Pancreas (tissue), 10 donors: Measurements from ENCODE around the gene GAS1. TPM values are rescaled to one million over a fixed set of nuclear protein-coding genes. Genes with fewer than 3 reads are reported as not detected.

ENCODE experiments used
- ATAC-seq, 4 donors: fragments of 200-7000 bp; cut with Tn5 transposase; one replicate each; pipeline versions ENCODE4 v1.8.0 to v1.9.1; 2020; ENCODE audit warnings: mild to moderate bottlenecking in 4 of 4, moderate library complexity in 4 of 4
- DNase-seq, 6 donors: peaks; one replicate each; pipeline ENCODE4 v3.0.0-alpha.2; 2020
- FAIRE-seq: peaks from 2 replicates; lab custom pipeline; 2012; peaks lifted over from hg19 to GRCh38; lab: Jason Lieb, UNC
- H3K27ac ChIP-seq, 4 donors: fragments of 200-600 bp; sonication (generic); 1 replicate in 3 of 4; 2 replicates in 1 of 4; pipeline versions ENCODE4 v1.5.0 to v1.8.0; 2020
- H3K27me3 ChIP-seq, 4 donors: fragments of 200-600 bp; one replicate each; pipeline ENCODE4 v1.8.0; 2021
- H3K36me3 ChIP-seq, 3 donors: fragments of 200-600 bp; sonication (generic) in 1 of 3; one replicate each; pipeline versions ENCODE4 v1.5.0 to v1.8.0; 2020 to 2021
- H3K4me1 ChIP-seq, 3 donors: fragments of 200-600 bp; one replicate each; pipeline ENCODE4 v1.8.0; 2021
- H3K4me3 ChIP-seq, 4 donors: fragments of 200-600 bp; sonication (generic) in 2 of 4; one replicate each; pipeline versions ENCODE4 v1.5.0 to v1.8.0; 2020 to 2021
- H3K9me3 ChIP-seq, 4 donors: fragments of 200-600 bp; one replicate each; pipeline ENCODE4 v1.8.0; 2021
- WGBS, 2 donors: extraction: QIAGEN DNeasy Blood & Tissue Kit; methylation state at CpG; one replicate each; pipeline ENCODE4 v1.1.7; 2013; 5-methylcytosine and 5-hydroxymethylcytosine counted together
- intact Hi-C, 3 donors: fragments of 100-400 bp; cut with DNase I; formaldehyde crosslinking; loops; one replicate each; pipeline versions ENCODE4 v1.11.1 to v1.14.2; 2022
- polyA plus RNA-seq, 2 donors: library from polyadenylated mRNA; stranded (reverse); fragments of 200-250 nt; gene quantifications; one replicate each; pipeline ENCODE4 v1.2.3, GENCODE V29; 2013
- total RNA-seq, 6 donors: library from RNA; stranded (reverse); fragmentation: NEBNext Ultra II Directional in 4 of 6; extraction: Animal tissue kit (Norgen Biotek cat#: 25700) in 4 of 6; gene quantifications; one replicate each; pipeline versions ENCODE4 v1.2.1 to v1.2.4, GENCODE V29; 2021 to 2023
- TF ChIP-seq, protein P1 (sequence below), 4 donors: fragments of 200-600 bp; sonication (generic) in 3 of 4; IDR thresholded peaks; one replicate each; pipeline versions ENCODE4 v1.5.0 to v1.8.0; 2021; ENCODE audit warnings: antibody characterized with exemption in 4 of 4
- donor health status: healthy with polysubstance abuse.
- donor health status: DM: no; HTN: no; CAD: no; lungs with moderate emphysema.
- donor health status: DM: no; HTN: no; CAD: no.
- donor health status: control.
- donor health status: control.
- donor health status: Bipolar disorder and iron deficiency.
- donor health status: DM: yes; HTN: yes; CAD: no.
- donor health status: DM: no; HTN: no; CAD: no.
- donor health status: DM: no; HTN: no; CAD: no.
- donor health status: DM: yes; HTN: yes; CAD: no.

Gene GAS1
- total and polyA plus RNA-seq, 8 donors: 3.6 to 16.7 (median 7.2) TPM

DNA sequence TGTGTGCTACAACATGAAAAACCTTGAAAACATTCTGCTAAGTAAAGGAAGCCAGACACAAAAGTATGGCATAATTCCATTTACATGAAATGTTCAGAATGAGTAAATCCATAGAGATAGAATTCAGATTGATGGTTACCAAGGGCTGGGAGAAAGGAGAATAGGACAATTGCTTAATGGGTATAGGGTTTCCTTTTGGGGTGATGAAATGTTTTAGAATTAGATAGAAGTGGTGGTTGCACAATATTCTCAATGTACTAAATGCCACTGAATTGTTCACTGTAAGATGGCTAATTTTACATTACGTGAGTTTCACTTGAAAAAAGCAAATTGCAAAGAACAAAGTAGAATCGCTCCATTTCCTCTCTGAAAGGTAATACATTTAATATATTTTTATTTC lies 43.0 kb upstream of the GAS1 start:
- no peak overlapping the region for H3K4me3 ChIP-seq
- no peak for DNase-seq
- ATAC-seq: no peak
- H3K4me1 ChIP-seq: peaks cover 0 to 5% (median 0%) of the 10 kb centered on the region in 3 donors
- intact Hi-C loops: no loop called here
- TF ChIP-seq, protein P1, sequence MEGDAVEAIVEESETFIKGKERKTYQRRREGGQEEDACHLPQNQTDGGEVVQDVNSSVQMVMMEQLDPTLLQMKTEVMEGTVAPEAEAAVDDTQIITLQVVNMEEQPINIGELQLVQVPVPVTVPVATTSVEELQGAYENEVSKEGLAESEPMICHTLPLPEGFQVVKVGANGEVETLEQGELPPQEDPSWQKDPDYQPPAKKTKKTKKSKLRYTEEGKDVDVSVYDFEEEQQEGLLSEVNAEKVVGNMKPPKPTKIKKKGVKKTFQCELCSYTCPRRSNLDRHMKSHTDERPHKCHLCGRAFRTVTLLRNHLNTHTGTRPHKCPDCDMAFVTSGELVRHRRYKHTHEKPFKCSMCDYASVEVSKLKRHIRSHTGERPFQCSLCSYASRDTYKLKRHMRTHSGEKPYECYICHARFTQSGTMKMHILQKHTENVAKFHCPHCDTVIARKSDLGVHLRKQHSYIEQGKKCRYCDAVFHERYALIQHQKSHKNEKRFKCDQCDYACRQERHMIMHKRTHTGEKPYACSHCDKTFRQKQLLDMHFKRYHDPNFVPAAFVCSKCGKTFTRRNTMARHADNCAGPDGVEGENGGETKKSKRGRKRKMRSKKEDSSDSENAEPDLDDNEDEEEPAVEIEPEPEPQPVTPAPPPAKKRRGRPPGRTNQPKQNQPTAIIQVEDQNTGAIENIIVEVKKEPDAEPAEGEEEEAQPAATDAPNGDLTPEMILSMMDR (IDR thresholded peaks at IDR 0.05): no peak
- H3K27ac ChIP-seq: no peak overlapping the region
- FAIRE-seq: no peak
- 93 to 100% methylated on average over 2 of the region's 2 CpGs for WGBS, 2 donors
- H3K27me3 ChIP-seq: no peaks in the 10 kb centered on the region
- H3K36me3 ChIP-seq: no peaks in the 10 kb centered on the region
- no peaks in the 10 kb centered on the region for H3K9me3 ChIP-seq

DNA sequence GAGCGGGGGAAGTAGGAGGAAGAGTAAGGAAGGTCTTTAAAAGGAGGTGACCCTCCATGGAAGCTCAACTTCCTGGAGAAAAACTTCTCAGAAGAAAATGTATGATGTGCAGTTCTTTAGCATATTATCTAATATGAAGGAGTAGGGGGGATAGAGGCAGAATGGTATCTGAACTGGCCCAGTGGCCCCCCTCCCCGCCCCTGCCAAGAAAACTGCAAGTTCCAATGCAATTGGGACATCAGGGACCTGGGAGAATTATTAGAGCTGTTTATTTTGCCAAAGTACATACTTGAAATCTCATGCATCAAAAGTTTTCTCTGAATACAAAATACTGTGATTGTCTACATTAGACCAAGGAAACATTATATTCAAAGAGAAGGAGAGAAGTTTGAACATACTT lies 40.6 kb upstream of the GAS1 start:
- ATAC-seq (no peak), FAIRE-seq (no peak), DNase-seq (no peak)
- Histone ChIP-seq H3K9me3 (no peaks in the 10 kb centered on the region), H3K27ac (no peak overlapping the region), H3K4me1 (peaks cover 0 to 6% (median 4%) of the 10 kb centered on the region in 3 donors), H3K27me3 (no peaks in the 10 kb centered on the region), H3K36me3 (no peaks in the 10 kb centered on the region), H3K4me3 (no peak overlapping the region)
- 88 to 90% methylated on average over 2 of the region's 2 CpGs for WGBS, 2 donors
- TF ChIP-seq, protein P1 (IDR thresholded peaks at IDR 0.05): no peak
- intact Hi-C loops: no loop called here

DNA sequence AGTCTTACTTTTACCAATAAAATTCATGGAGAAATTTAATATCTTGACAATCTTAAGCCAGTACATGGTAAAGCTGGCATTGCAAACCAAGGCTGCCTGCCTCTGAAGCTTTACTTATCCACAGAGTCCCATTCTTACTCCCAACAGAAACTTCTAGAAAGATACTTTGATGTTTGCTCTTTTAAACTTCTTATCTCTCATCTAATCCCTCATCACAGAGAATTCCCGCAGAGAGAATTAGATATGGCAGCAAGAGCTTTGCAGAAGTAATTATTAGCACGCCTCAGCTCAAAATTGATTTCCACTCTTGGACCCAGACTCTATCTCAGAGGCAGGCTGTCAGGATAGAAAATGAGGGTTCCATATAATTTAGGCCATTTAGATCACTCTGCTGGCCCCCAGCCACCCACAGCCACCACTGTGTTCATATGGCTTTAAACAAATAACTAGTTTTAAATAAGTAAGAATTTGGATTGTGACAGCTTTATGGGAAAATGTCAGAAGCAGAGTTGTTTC lies 37.9 kb upstream of the GAS1 start:
- Histone ChIP-seq H3K9me3 (no peaks in the 10 kb centered on the region), H3K4me3 (no peak overlapping the region), H3K36me3 (no peaks in the 10 kb centered on the region), H3K4me1 (peaks cover 0 to 6% (median 4%) of the 10 kb centered on the region in 3 donors), H3K27ac (no peak overlapping the region), H3K27me3 (no peaks in the 10 kb centered on the region)
- WGBS, 2 donors: 60 to 70% methylated on average over 2 of the region's 2 CpGs
- intact Hi-C loops: no loop called here
- TF ChIP-seq, protein P1 (IDR thresholded peaks at IDR 0.05): no peak
- ATAC-seq: no peak
- no peak for DNase-seq
- no peak for FAIRE-seq

DNA sequence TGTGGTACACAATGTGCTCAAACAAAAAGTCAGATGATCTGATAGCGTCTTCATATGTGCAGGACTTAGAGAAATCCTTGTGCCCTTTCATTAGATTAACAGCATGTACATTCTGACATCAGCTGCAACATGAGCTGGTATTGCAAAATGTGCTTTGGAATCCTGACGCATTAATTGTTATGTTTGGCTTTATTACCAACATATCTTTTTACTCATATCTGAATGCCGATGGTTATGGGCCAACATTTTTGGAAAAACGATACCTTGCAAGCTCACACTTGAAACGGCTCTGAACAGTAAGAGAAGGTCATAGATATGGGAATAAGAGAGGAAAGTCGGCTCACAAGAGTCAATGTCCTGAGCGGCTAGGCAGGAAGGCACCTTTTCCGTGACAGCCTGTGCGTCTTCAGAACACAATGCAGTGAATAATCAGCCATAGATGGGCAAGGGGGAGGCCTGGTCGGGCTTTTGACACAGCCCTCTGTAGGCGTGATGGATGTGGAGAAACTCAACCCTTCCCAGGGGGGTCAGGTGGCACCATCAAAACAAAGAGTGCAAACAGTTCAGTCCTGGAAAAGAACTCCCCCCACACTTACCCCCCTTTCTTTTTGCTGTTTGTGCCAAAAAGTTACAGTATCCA lies 36.4 kb upstream of the GAS1 start:
- ATAC-seq: peak; percentile 44 to 83 (median 80)
- FAIRE-seq: no peak
- intact Hi-C loops: no loop called here
- no peaks in the 10 kb centered on the region for H3K36me3 ChIP-seq
- H3K4me1 ChIP-seq: peaks cover 0 to 6% (median 4%) of the 10 kb centered on the region in 3 donors
- DNase-seq: peak in 3 of 6 donors; percentile 7 to 24 (median 20)
- no peaks in the 10 kb centered on the region for H3K9me3 ChIP-seq
- peak overlapping the region in 2 of 4 donors; percentile 10 to 16 for H3K27ac ChIP-seq
- TF ChIP-seq, protein P1 (IDR thresholded peaks at IDR 0.05): no peak
- no peak overlapping the region for H3K4me3 ChIP-seq
- 25 to 36% methylated on average over 11 of the region's 11 CpGs for WGBS, 2 donors
- no peaks in the 10 kb centered on the region for H3K27me3 ChIP-seq

DNA sequence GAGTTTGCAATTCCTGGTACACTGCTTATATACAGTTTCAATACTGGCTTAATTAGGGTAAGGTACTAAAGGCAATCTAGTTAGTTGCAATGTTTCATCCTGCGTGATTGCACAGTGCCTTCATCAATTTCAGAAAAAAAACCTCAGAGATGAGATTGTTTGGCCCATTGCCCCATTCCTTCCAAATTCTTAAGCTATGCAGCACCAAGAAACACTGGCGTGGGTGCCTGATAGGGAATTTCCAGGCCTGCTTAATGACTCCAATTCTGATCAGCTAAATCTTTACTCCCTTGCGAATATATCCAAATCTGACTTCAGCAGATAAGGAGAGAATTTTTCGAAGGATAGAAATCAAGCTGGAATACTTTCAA lies 35.9 kb upstream of the GAS1 start:
- peaks cover 0 to 6% (median 4%) of the 10 kb centered on the region in 3 donors for H3K4me1 ChIP-seq
- no peak overlapping the region for H3K4me3 ChIP-seq
- DNase-seq: no peak
- H3K36me3 ChIP-seq: no peaks in the 10 kb centered on the region
- WGBS, 2 donors: 45 to 55% methylated on average over 4 of the region's 4 CpGs
- peak in 3 of 4 donors; percentile 35 to 44 (median 38) for ATAC-seq
- intact Hi-C loops: no loop called here
- no peak for FAIRE-seq
- H3K9me3 ChIP-seq: no peaks in the 10 kb centered on the region
- TF ChIP-seq, protein P1 (IDR thresholded peaks at IDR 0.05): no peak
- H3K27me3 ChIP-seq: no peaks in the 10 kb centered on the region
- H3K27ac ChIP-seq: peak overlapping the region in 2 of 4 donors; percentile 10 to 16
